CD8-positive, alpha-beta memory T cell (primary cell): ENCODE results near the gene COX5A. TPM values are rescaled to one million over a fixed set of nuclear protein-coding genes. Genes with fewer than 3 reads are reported as not detected.

ENCODE experiments used
- CTCF ChIA-PET: fragments of 350-600 bp; sonication (Branson Sonifier 250); formaldehyde crosslinking; loops from one replicate; lab custom pipeline; 2021; ENCODE audit warnings: antibody characterized with exemption; lab: Charles Lee
- POLR2A ChIA-PET: fragments of 350-600 bp; sonication (Branson Sonifier 250); formaldehyde crosslinking; loops from one replicate; lab custom pipeline; 2021; ENCODE audit warnings: antibody characterized with exemption; lab: Charles Lee
- DNase-seq, 5 donors: peaks; one replicate each; pipeline versions ENCODE4 v3.0.0 to v3.0.0-alpha.2; 2020 to 2022; ENCODE audit warnings: mixed read lengths in 1 of 5
- H3K27ac ChIP-seq: one replicate; pipeline ENCODE4 v1.7.0; 2013; ENCODE audit warnings: low read depth, mild to moderate bottlenecking, low read length, moderate library complexity
- H3K27me3 ChIP-seq: 2 replicates; pipeline ENCODE4 v1.7.0; 2013; ENCODE audit warnings: low read length, mild to moderate bottlenecking; ENCODE audit not compliant: insufficient read depth, poor library complexity, severe bottlenecking
- H3K36me3 ChIP-seq: 2 replicates; pipeline ENCODE4 v1.7.0; 2013; ENCODE audit warnings: mild to moderate bottlenecking, low read length, moderate library complexity; ENCODE audit not compliant: insufficient read depth
- H3K4me1 ChIP-seq: 2 replicates; pipeline ENCODE4 v1.7.0; 2013; ENCODE audit warnings: mild to moderate bottlenecking, low read length, moderate library complexity; ENCODE audit not compliant: insufficient read depth
- H3K4me3 ChIP-seq: 2 replicates; pipeline ENCODE4 v1.7.0; 2013; ENCODE audit warnings: mild to moderate bottlenecking, low read length
- H3K9me3 ChIP-seq: 2 replicates; pipeline ENCODE4 v1.7.0; 2013; ENCODE audit warnings: mild to moderate bottlenecking, low read length
- H3K27ac Mint-ChIP-seq, 8 donors: one replicate each; pipeline ENCODE4 v1.8.0; 2020 to 2021; ENCODE audit warnings: mixed read lengths in 8 of 8, mild to moderate bottlenecking in 6 of 8, inconsistent platforms in 3 of 8, moderate library complexity in 3 of 8
- H3K27me3 Mint-ChIP-seq, 2 donors: one replicate each; pipeline ENCODE4 v1.8.0; 2020 to 2021; ENCODE audit warnings: mixed read lengths in 2 of 2, mild to moderate bottlenecking in 1 of 2, moderate library complexity in 1 of 2
- H3K36me3 Mint-ChIP-seq, 3 donors: one replicate each; pipeline ENCODE4 v1.8.0; 2020 to 2021; ENCODE audit warnings: mixed read lengths in 3 of 3, inconsistent platforms in 1 of 3, mild to moderate bottlenecking in 1 of 3
- H3K4me1 Mint-ChIP-seq, 3 donors: one replicate each; pipeline ENCODE4 v1.8.0; 2020 to 2021; ENCODE audit warnings: mixed read lengths in 3 of 3, inconsistent platforms in 1 of 3, mild to moderate bottlenecking in 1 of 3
- H3K4me3 Mint-ChIP-seq, 7 donors: one replicate each; pipeline ENCODE4 v1.8.0; 2020 to 2021; ENCODE audit warnings: mixed read lengths in 7 of 7, mild to moderate bottlenecking in 6 of 7, moderate library complexity in 4 of 7, inconsistent platforms in 2 of 7
- H3K9me3 Mint-ChIP-seq, 5 donors: one replicate each; pipeline ENCODE4 v1.8.0; 2020 to 2022; ENCODE audit warnings: mixed read lengths in 5 of 5, mild to moderate bottlenecking in 3 of 5, moderate library complexity in 2 of 5, inconsistent platforms in 1 of 5
- polyA plus RNA-seq: library from polyadenylated mRNA; unstranded; fragments of 300-500 nt; fragmentation: Illumina TruSeq; gene quantifications from one replicate; pipeline ENCODE4 v1.2.3, GENCODE V29; 2021
- total RNA-seq, 2 experiments: library from RNA; stranded (reverse); gene quantifications; one replicate each; pipeline ENCODE4 v1.2.3, GENCODE V29; 2021

The COX5A gene
- total and polyA plus RNA-seq, 3 experiments from 2014 or later = 326 to 362 (median 351) TPM

- Mint-ChIP-seq H3K4me3 (peak within 1 kb of the TSS; percentile 92 to 99 (median 99)), H3K4me1 (peaks cover 38 to 42% (median 41%) of the 10 kb centered on the region in 3 donors), H3K27ac (peak within 1 kb of the TSS; percentile 94 to 99 (median 98)), H3K36me3 (peaks cover 0 to 45% (median 5%) of the 10 kb centered on the region in 3 donors), H3K27me3 (no peaks in the 10 kb centered on the region), H3K9me3 (no peaks in the 10 kb centered on the region)
- H3K27ac ChIP-seq = peak within 1 kb of the TSS; percentile 80
- no peaks in the 10 kb centered on the region for H3K9me3 ChIP-seq
- peak; percentile 68 to 83 (median 71) for DNase-seq
- POLR2A ChIA-PET = interaction anchor here (0.8 to 1.7 kb wide), 7 partner anchors 9 to 129 kb away, joined by 3 to 12 read pairs (median 6); partner anchors contain the start of genes COX5A, MPI and ULK3
- H3K4me3 ChIP-seq = peak within 1 kb of the TSS; percentile 93
- peaks cover 32% of the 10 kb centered on the region for H3K4me1 ChIP-seq
- peaks cover 9% of the 10 kb centered on the region for H3K36me3 ChIP-seq
- H3K27me3 ChIP-seq = no peaks in the 10 kb centered on the region
- CTCF ChIA-PET = interaction anchor here (0.6 to 2.5 kb wide), 15 partner anchors 10 to 274 kb away, joined by 3 to 15 read pairs (median 4); partner anchors contain the start of genes MPI and SCAMP2
Measured at GRCh38 chr15:74906450-74907162, 31.3 kb downstream of the COX5A start, which contains the start of gene FAM219B. Gene FAM219B, minus strand, starts transcription at chr15:74906851. Its CDS starts 51 bp downstream, at chr15:74906800.

GRCh38 chr15:74906067-74906449 is 31.8 kb downstream of the COX5A start:
- no peak for DNase-seq
- Mint-ChIP-seq H3K4me3 (peak overlapping the region; percentile 92 to 99 (median 99)), H3K27me3 (no peaks in the 10 kb centered on the region), H3K4me1 (peaks cover 43 to 46% (median 45%) of the 10 kb centered on the region in 3 donors), H3K27ac (peak overlapping the region; percentile 79 to 98 (median 86)), H3K36me3 (peaks cover 0 to 45% (median 2%) of the 10 kb centered on the region in 3 donors), H3K9me3 (no peaks in the 10 kb centered on the region)
- Histone ChIP-seq H3K27ac (peak overlapping the region; percentile 80), H3K27me3 (no peaks in the 10 kb centered on the region), H3K4me3 (peak overlapping the region; percentile 93), H3K4me1 (peaks cover 37% of the 10 kb centered on the region), H3K9me3 (no peaks in the 10 kb centered on the region), H3K36me3 (peaks cover 12% of the 10 kb centered on the region)
- POLR2A ChIA-PET = interaction anchor here (0.8 to 1.7 kb wide), 7 partner anchors 9 to 129 kb away, joined by 3 to 12 read pairs (median 6); partner anchors contain the start of genes COX5A, MPI and ULK3
- CTCF ChIA-PET = interaction anchor here (0.6 to 2.5 kb wide), 13 partner anchors 9 to 274 kb away, joined by 3 to 15 read pairs (median 4); partner anchors contain the start of genes MPI and SCAMP2

GRCh38 chr15:74904190-74904805 is 33.6 kb downstream of the COX5A start:
- Mint-ChIP-seq H3K36me3 (peaks cover 0 to 61% (median 8%) of the 10 kb centered on the region in 3 donors), H3K27me3 (no peaks in the 10 kb centered on the region), H3K27ac (peak overlapping the region in 7 of 8 donors; percentile 45 to 98 (median 80)), H3K4me1 (peaks cover 45 to 55% (median 51%) of the 10 kb centered on the region in 3 donors), H3K9me3 (no peaks in the 10 kb centered on the region), H3K4me3 (peak overlapping the region in 6 of 7 donors; percentile 57 to 99 (median 92))
- peaks cover 42% of the 10 kb centered on the region for H3K4me1 ChIP-seq
- ChIA-PET CTCF (interaction anchor here (2.5 to 4.9 kb wide), 2 partner anchors 61 to 134 kb away, joined by 15 to 44 read pairs; partner anchors contain the start of gene ULK3), POLR2A (interaction anchor here (0.6 to 0.7 kb wide), 2 partner anchors 11 to 255 kb away, joined by 3 to 4 read pairs; no protein-coding TSS in a partner anchor)
- H3K36me3 ChIP-seq = peaks cover 25% of the 10 kb centered on the region
- H3K9me3 ChIP-seq = no peaks in the 10 kb centered on the region
- no peak overlapping the region for H3K4me3 ChIP-seq
- no peaks in the 10 kb centered on the region for H3K27me3 ChIP-seq
- H3K27ac ChIP-seq = no peak overlapping the region
- DNase-seq = no peak

- CTCF ChIA-PET = interaction anchor here (1.5 to 4.9 kb wide), 4 partner anchors 47 to 113 kb away, joined by 3 to 44 read pairs (median 11); partner anchors contain the start of gene ULK3
- no peaks in the 10 kb centered on the region for H3K27me3 ChIP-seq
- DNase-seq = no peak
- no peaks in the 10 kb centered on the region for H3K9me3 ChIP-seq
- Mint-ChIP-seq H3K36me3 (peaks cover 0 to 67% (median 8%) of the 10 kb centered on the region in 3 donors), H3K27ac (peak overlapping the region in 7 of 8 donors; percentile 44 to 98 (median 75)), H3K9me3 (no peaks in the 10 kb centered on the region), H3K27me3 (no peaks in the 10 kb centered on the region), H3K4me1 (peaks cover 45 to 61% (median 56%) of the 10 kb centered on the region in 3 donors), H3K4me3 (peak overlapping the region in 4 of 7 donors; percentile 21 to 79 (median 46))
- peaks cover 25% of the 10 kb centered on the region for H3K36me3 ChIP-seq
- no peak overlapping the region for H3K27ac ChIP-seq
- POLR2A ChIA-PET = interaction anchor here (0.5 to 0.7 kb wide), 3 partner anchors 11 to 256 kb away, joined by 3 to 4 read pairs (median 4); no protein-coding TSS in a partner anchor
- peaks cover 42% of the 10 kb centered on the region for H3K4me1 ChIP-seq
- H3K4me3 ChIP-seq = no peak overlapping the region
Measured at GRCh38 chr15:74903676-74904075, 34.2 kb downstream of the COX5A start.

GRCh38 chr15:74902295-74903075 is 35.4 kb downstream of the COX5A start:
- POLR2A ChIA-PET = interaction anchor here (1.3 kb wide), 1 partner anchor 9 kb away, joined by 4 read pairs; no protein-coding TSS in a partner anchor
- Mint-ChIP-seq H3K27me3 (no peaks in the 10 kb centered on the region), H3K27ac (peak overlapping the region; percentile 6 to 87 (median 84)), H3K9me3 (no peaks in the 10 kb centered on the region), H3K4me3 (no peak overlapping the region), H3K4me1 (peaks cover 44 to 60% (median 53%) of the 10 kb centered on the region in 3 donors), H3K36me3 (peaks cover 0 to 76% (median 8%) of the 10 kb centered on the region in 3 donors)
- Histone ChIP-seq H3K36me3 (peaks cover 25% of the 10 kb centered on the region), H3K27ac (no peak overlapping the region), H3K4me1 (peaks cover 39% of the 10 kb centered on the region), H3K27me3 (no peaks in the 10 kb centered on the region), H3K9me3 (no peaks in the 10 kb centered on the region), H3K4me3 (no peak overlapping the region)
- CTCF ChIA-PET = interaction anchor here (0.6 to 4.9 kb wide), 45 partner anchors 7 to 461 kb away, joined by 3 to 46 read pairs (median 5); partner anchors contain the start of genes COX5A, CPLX3, MPI and SCAMP2
- DNase-seq = no peak

- Mint-ChIP-seq H3K4me1 (peaks cover 37 to 57% (median 45%) of the 10 kb centered on the region in 3 donors), H3K36me3 (peaks cover 0 to 78% (median 8%) of the 10 kb centered on the region in 3 donors), H3K27ac (peak overlapping the region; percentile 6 to 91 (median 82)), H3K9me3 (no peaks in the 10 kb centered on the region), H3K27me3 (no peaks in the 10 kb centered on the region), H3K4me3 (peak overlapping the region in 2 of 7 donors; percentile 48 to 76)
- ChIA-PET CTCF (interaction anchor here (0.6 to 4.9 kb wide), 44 partner anchors 8 to 460 kb away, joined by 3 to 46 read pairs (median 5); partner anchors contain the start of genes COX5A, CPLX3, MPI and SCAMP2), POLR2A (interaction anchor here (0.6 to 1.3 kb wide), 5 partner anchors 8 to 57 kb away, joined by 3 to 10 read pairs (median 4); partner anchors contain the start of gene COX5A)
- peaks cover 35% of the 10 kb centered on the region for H3K4me1 ChIP-seq
- DNase-seq = peak; percentile 29 to 74 (median 59)
- H3K4me3 ChIP-seq = no peak overlapping the region
- peaks cover 25% of the 10 kb centered on the region for H3K36me3 ChIP-seq
- H3K27me3 ChIP-seq = no peaks in the 10 kb centered on the region
- no peaks in the 10 kb centered on the region for H3K9me3 ChIP-seq
- no peak overlapping the region for H3K27ac ChIP-seq
Measured at GRCh38 chr15:74901612-74902063, 36.2 kb downstream of the COX5A start.
